Measurements from ENCODE around the gene CHRNA1. TPM values are rescaled to one million over a fixed set of nuclear protein-coding genes. Genes with fewer than 3 reads are reported as not detected.

The CHRNA1 gene
- total RNA-seq, 2 donors from 2014 or later: 0.41 TPM; not detected in 1

DNA sequence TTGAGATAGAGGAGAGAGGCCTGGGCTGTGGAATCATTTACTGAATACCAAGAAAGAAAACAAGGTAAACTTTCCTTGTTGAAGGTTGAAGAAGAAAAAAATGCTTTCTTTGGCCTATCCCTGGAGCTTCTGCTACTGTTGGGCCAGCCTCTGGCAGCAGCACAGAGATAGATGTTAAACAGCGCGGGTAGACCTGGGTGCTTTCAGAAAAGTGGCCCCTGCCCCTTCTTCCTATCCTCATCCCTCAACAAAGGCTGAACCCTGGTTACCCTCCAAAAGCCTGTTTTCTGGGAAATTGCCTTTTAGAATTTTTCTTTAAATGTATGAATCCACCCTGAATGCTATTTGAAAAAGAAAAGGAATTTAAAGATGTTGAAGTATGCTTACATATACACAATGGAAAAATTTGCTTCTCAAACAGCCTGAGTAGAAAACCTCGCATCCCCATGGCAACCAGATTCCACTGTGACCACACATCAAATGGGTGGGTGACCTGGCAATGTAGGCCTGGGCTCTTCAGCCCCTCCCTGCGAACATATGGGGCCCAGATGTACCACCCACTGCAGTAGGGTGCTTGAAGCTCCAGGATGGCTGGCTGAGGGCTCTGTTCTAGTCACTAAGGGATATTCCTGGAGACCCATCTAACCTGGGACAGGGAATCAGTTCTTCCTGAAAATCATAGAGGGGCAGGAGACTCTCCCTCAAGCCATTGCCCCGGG, 23.4 kb upstream of the CHRNA1 start:
- ATAC-seq (ENCODE audit: insufficient number of reproducible peaks, low FRiP score, low read depth) (no peak), DNase-seq (ENCODE audit: low spot score) (no peak)
- no peak overlapping the region for H3K27ac ChIP-seq
- no peaks in the 10 kb centered on the region for H3K4me1 ChIP-seq (ENCODE audit: control insufficient read depth in 1 of 2, low read depth in 2 of 2)
- H3K4me3 ChIP-seq: no peak overlapping the region
- H3K27me3 ChIP-seq (replicated peaks; ENCODE audit: insufficient read depth): no peaks in the 10 kb centered on the region
- TF ChIP-seq, protein P1, sequence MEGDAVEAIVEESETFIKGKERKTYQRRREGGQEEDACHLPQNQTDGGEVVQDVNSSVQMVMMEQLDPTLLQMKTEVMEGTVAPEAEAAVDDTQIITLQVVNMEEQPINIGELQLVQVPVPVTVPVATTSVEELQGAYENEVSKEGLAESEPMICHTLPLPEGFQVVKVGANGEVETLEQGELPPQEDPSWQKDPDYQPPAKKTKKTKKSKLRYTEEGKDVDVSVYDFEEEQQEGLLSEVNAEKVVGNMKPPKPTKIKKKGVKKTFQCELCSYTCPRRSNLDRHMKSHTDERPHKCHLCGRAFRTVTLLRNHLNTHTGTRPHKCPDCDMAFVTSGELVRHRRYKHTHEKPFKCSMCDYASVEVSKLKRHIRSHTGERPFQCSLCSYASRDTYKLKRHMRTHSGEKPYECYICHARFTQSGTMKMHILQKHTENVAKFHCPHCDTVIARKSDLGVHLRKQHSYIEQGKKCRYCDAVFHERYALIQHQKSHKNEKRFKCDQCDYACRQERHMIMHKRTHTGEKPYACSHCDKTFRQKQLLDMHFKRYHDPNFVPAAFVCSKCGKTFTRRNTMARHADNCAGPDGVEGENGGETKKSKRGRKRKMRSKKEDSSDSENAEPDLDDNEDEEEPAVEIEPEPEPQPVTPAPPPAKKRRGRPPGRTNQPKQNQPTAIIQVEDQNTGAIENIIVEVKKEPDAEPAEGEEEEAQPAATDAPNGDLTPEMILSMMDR (IDR thresholded peaks at IDR 0.05): no peak
- H3K9me3 ChIP-seq: no peaks in the 10 kb centered on the region
- H3K36me3 ChIP-seq: no peaks in the 10 kb centered on the region

DNA sequence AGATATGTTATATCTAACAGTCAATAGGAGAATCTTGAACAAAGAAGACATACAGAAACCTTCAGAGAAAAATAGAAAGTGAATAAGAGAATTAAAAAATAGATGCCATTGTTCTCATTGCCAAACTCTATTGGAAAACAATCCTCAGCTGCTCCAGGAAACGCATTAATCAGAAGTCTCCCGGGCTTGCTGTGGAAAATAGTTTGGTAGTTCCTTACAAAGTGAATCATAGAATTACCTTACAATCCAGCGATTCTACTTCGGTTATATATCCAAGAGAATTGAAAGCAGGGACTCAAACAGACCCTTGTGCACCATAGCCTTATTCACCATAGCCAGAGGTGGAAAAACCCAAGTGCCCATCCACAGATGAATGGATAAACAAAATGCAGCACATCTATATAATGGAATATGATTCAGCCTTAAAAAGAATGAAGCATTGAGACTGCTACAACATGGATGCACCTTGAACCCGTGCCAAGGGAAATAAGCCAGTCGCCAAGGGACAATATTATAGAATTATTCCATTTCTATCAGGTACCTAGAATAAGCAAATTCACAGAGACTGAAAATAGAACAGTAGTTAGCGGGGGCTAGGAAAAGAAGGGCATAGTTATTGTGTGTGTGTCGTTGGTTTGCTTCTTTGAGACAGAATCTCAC, 21.9 kb upstream of the CHRNA1 start:
- Histone ChIP-seq H3K9me3 (no peaks in the 10 kb centered on the region), H3K27me3 (replicated peaks; ENCODE audit: insufficient read depth) (no peaks in the 10 kb centered on the region), H3K4me3 (no peak overlapping the region), H3K4me1 (ENCODE audit: control insufficient read depth in 1 of 2, low read depth in 2 of 2) (no peaks in the 10 kb centered on the region), H3K27ac (no peak overlapping the region), H3K36me3 (no peaks in the 10 kb centered on the region)
- ATAC-seq (ENCODE audit: insufficient number of reproducible peaks, low FRiP score, low read depth): no peak
- TF ChIP-seq, protein P1 (IDR thresholded peaks at IDR 0.05): no peak
- DNase-seq (ENCODE audit: low spot score): no peak

DNA sequence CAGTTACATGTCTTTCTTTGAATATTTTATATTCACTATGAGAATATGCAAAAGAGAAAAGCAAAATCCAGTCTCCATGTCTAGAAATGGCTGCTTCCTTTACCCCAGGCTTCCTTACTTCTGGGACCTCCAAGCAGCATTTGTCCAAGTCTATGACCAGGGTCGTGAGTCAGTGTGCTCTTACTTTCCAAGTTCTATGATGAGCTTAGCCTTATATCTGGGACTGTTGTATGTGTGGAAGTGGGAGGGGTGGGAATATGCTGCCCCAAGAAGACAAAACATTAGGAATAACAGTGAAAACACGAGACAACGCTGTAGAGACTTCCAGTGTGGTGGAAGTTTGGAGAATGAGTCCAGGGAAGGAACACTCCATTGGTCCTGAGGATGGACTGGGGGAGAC, 21.2 kb upstream of the CHRNA1 start:
- no peaks in the 10 kb centered on the region for H3K9me3 ChIP-seq
- no peak for DNase-seq (ENCODE audit: low spot score)
- no peak overlapping the region for H3K4me3 ChIP-seq
- TF ChIP-seq, protein P1 (IDR thresholded peaks at IDR 0.05): no peak
- no peaks in the 10 kb centered on the region for H3K36me3 ChIP-seq
- no peak overlapping the region for H3K27ac ChIP-seq
- no peaks in the 10 kb centered on the region for H3K27me3 ChIP-seq (replicated peaks; ENCODE audit: insufficient read depth)
- H3K4me1 ChIP-seq (ENCODE audit: control insufficient read depth in 1 of 2, low read depth in 2 of 2): no peaks in the 10 kb centered on the region
- ATAC-seq (ENCODE audit: insufficient number of reproducible peaks, low FRiP score, low read depth): no peak

DNA sequence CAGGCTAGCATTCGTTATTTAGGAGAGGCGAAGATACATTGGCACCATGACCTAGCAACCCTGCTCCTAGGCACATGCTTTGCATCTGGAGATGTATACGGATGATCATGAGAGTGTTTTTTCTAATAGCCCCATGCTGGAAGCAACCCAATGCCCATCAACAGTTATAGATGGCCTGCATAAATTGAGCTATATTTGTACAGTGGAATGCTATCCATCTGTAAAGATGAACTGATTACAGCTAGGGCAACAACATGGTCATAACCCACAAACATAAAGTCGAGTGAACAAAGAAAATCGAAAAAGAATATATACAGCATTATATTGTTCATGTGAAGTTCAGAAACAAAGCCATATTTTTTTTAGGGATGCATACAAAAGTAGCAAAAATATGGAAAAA, 20.6 kb upstream of the CHRNA1 start:
- Histone ChIP-seq H3K4me1 (ENCODE audit: control insufficient read depth in 1 of 2, low read depth in 2 of 2) (no peaks in the 10 kb centered on the region), H3K36me3 (no peaks in the 10 kb centered on the region), H3K27ac (no peak overlapping the region), H3K27me3 (replicated peaks; ENCODE audit: insufficient read depth) (no peaks in the 10 kb centered on the region), H3K4me3 (no peak overlapping the region), H3K9me3 (no peaks in the 10 kb centered on the region)
- ATAC-seq (ENCODE audit: insufficient number of reproducible peaks, low FRiP score, low read depth): no peak
- DNase-seq (ENCODE audit: low spot score): no peak
- TF ChIP-seq, protein P1 (IDR thresholded peaks at IDR 0.05): no peak

DNA sequence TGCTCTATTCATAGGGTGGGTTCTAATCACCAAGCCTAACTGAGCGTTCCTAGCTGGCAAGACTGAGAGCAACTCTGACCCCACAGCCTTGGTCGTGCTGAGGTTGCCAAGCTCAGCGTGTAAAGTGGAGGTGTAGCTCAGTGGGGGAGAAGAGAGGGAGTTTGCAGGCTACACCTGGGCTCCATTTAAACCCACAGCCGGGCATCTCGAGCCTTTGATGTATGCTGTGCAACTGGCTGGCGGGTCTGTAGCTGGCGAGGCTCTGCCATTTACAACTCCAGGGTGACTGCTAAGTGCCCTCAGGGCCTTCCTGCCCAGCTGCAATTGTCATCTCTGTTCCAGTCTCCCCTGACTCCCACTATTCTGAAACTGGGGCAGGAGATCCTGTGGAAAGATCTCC, 20.0 kb upstream of the CHRNA1 start:
- H3K4me1 ChIP-seq (ENCODE audit: control insufficient read depth in 1 of 2, low read depth in 2 of 2): no peaks in the 10 kb centered on the region
- TF ChIP-seq, protein P1 (IDR thresholded peaks at IDR 0.05): no peak
- H3K4me3 ChIP-seq: no peak overlapping the region
- no peaks in the 10 kb centered on the region for H3K36me3 ChIP-seq
- no peak for DNase-seq (ENCODE audit: low spot score)
- H3K9me3 ChIP-seq: no peaks in the 10 kb centered on the region
- ATAC-seq (ENCODE audit: insufficient number of reproducible peaks, low FRiP score, low read depth): no peak
- H3K27me3 ChIP-seq (replicated peaks; ENCODE audit: insufficient read depth): no peaks in the 10 kb centered on the region
- H3K27ac ChIP-seq: no peak overlapping the region

Data from thoracic aorta (tissue), 2 donors.